Right lobe of liver (tissue), 4 donors: ENCODE data around the gene SGPP2.
"Not testable (repeated sequence)": the region's sequence is repeated elsewhere in the genome, so short reads cannot be mapped to it uniquely, and the experiment has no call there.

ENCODE experiments used
- POLR2A ChIP-seq: fragments of 450-650 bp; IDR thresholded peaks from one replicate; pipeline ENCODE4 v1.6.1; 2017; ENCODE audit warnings: antibody characterized with exemption, mild to moderate bottlenecking
- TF ChIP-seq, protein P1 (sequence below), 4 donors: fragments of 200-600 bp in 3 of 4; fragments of 450-650 bp in 1 of 4; IDR thresholded peaks; one replicate each; pipeline versions ENCODE4 v1.5.1 to v1.8.0; 2016 to 2022; ENCODE audit warnings: antibody characterized with exemption in 4 of 4, mild to moderate bottlenecking in 2 of 4
- donor health status: DM: no; HTN: no; CAD: no.
- donor health status: DM: no; HTN: no; CAD: no.
- donor health status: DM: no; HTN: yes; CAD: no.

GRCh38 chr2:222435400-222436039, 11.2 kb downstream of the SGPP2 start:
- TF ChIP-seq, protein P1, sequence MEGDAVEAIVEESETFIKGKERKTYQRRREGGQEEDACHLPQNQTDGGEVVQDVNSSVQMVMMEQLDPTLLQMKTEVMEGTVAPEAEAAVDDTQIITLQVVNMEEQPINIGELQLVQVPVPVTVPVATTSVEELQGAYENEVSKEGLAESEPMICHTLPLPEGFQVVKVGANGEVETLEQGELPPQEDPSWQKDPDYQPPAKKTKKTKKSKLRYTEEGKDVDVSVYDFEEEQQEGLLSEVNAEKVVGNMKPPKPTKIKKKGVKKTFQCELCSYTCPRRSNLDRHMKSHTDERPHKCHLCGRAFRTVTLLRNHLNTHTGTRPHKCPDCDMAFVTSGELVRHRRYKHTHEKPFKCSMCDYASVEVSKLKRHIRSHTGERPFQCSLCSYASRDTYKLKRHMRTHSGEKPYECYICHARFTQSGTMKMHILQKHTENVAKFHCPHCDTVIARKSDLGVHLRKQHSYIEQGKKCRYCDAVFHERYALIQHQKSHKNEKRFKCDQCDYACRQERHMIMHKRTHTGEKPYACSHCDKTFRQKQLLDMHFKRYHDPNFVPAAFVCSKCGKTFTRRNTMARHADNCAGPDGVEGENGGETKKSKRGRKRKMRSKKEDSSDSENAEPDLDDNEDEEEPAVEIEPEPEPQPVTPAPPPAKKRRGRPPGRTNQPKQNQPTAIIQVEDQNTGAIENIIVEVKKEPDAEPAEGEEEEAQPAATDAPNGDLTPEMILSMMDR (IDR thresholded peaks at IDR 0.05): not testable (repeated sequence)
- TF ChIP-seq POLR2A: not testable (repeated sequence)
